BLaER1 treated with 17β-estradiol and CSF1 and Interleukin-3, amounts not matched to agents 10 nM and 100 nM (cell line): ENCODE data around the gene PRSS38.

Experiments used
- H3K27ac ChIP-seq, 11 experiments: shearing (Covaris generic); formaldehyde crosslinking; 2 replicates each; pipeline ENCODE4 v1.8.1; 2022
- H3K27me3 ChIP-seq, 11 experiments: shearing (Covaris generic); formaldehyde crosslinking; 2 replicates each; pipeline ENCODE4 v1.8.1; 2022
- H3K36me3 ChIP-seq, 11 experiments: shearing (Covaris generic); formaldehyde crosslinking; 2 replicates each; pipeline ENCODE4 v1.8.1; 2022
- H3K4me1 ChIP-seq, 10 experiments: shearing (Covaris generic); formaldehyde crosslinking; 2 replicates each; pipeline ENCODE4 v1.8.1; 2022
- H3K4me2 ChIP-seq, 11 experiments: shearing (Covaris generic); formaldehyde crosslinking; 2 replicates each; pipeline ENCODE4 v1.8.1; 2022
- H3K4me3 ChIP-seq, 10 experiments: shearing (Covaris generic); formaldehyde crosslinking; 2 replicates each; pipeline ENCODE4 v1.8.1; 2022
- H3K9ac ChIP-seq, 11 experiments: shearing (Covaris generic); formaldehyde crosslinking; 2 replicates each; pipeline ENCODE4 v1.8.1; 2022
- H3K9me3 ChIP-seq, 11 experiments: shearing (Covaris generic); formaldehyde crosslinking; replicated peaks in 1 of 11; 2 replicates each; pipeline ENCODE4 v1.8.1; 2022
- H4K20me1 ChIP-seq, 11 experiments: shearing (Covaris generic); formaldehyde crosslinking; 2 replicates each; pipeline ENCODE4 v1.8.1; 2022
- Cebpa-rat ChIP-seq, 11 experiments: shearing (Covaris generic); IDR thresholded peaks; 2 replicates each; pipeline ENCODE4 v1.8.1; 2022

Gene PRSS38

GRCh38 chr1:227789084-227790033 is 26.1 kb upstream of the PRSS38 start:
- Histone ChIP-seq H3K4me3 (peak overlapping the region in 9 of 10 experiments; percentile 65 to 78 (median 73); a peak in 19 of 20 replicates), H3K9me3 (no peaks in the 10 kb centered on the region), H3K4me2 (peak overlapping the region; percentile 79 to 99 (median 97)), H3K36me3 (no peaks in the 10 kb centered on the region), H3K9ac (peak overlapping the region in 5 of 11 experiments; percentile 67 to 78 (median 71); a peak in 11 of 22 replicates), H3K4me1 (peaks cover 9 to 21% (median 17%) of the 10 kb centered on the region in 10 experiments; a peak in 19 of 20 replicates), H3K27ac (no peak overlapping the region), H4K20me1 (peaks cover 0 to 33% (median 15%) of the 10 kb centered on the region in 11 experiments; a peak in 15 of 22 replicates), H3K27me3 (peaks cover 17 to 26% (median 21%) of the 10 kb centered on the region in 11 experiments)
- TF ChIP-seq Cebpa-rat (IDR thresholded peaks at IDR 0.05), result no peak

GRCh38 chr1:227790034-227790400 is 25.5 kb upstream of the PRSS38 start:
- Histone ChIP-seq H4K20me1 (peaks cover 0 to 33% (median 15%) of the 10 kb centered on the region in 11 experiments; a peak in 15 of 22 replicates), H3K4me3 (no peak overlapping the region), H3K4me1 (peaks cover 9 to 27% (median 17%) of the 10 kb centered on the region in 10 experiments; a peak in 19 of 20 replicates), H3K27ac (no peak overlapping the region), H3K4me2 (no peak overlapping the region), H3K9ac (no peak overlapping the region), H3K9me3 (no peaks in the 10 kb centered on the region), H3K36me3 (no peaks in the 10 kb centered on the region), H3K27me3 (peaks cover 17 to 26% (median 21%) of the 10 kb centered on the region in 11 experiments)
- TF ChIP-seq Cebpa-rat (IDR thresholded peaks at IDR 0.05), result no peak

- Histone ChIP-seq H3K36me3 (no peaks in the 10 kb centered on the region), H3K9me3 (no peaks in the 10 kb centered on the region), H3K27ac (no peak overlapping the region), H4K20me1 (peaks cover 0 to 31% (median 15%) of the 10 kb centered on the region in 11 experiments; a peak in 15 of 22 replicates), H3K4me1 (peaks cover 9 to 27% (median 17%) of the 10 kb centered on the region in 10 experiments; a peak in 19 of 20 replicates), H3K4me3 (no peak overlapping the region), H3K27me3 (peaks cover 17 to 22% (median 20%) of the 10 kb centered on the region in 11 experiments), H3K4me2 (no peak overlapping the region), H3K9ac (no peak overlapping the region)
- no peak for TF ChIP-seq Cebpa-rat (IDR thresholded peaks at IDR 0.05)
These were observed 24.6 kb upstream of the PRSS38 start for GRCh38 chr1:227790868-227791267.

- no peaks in the 10 kb centered on the region for H3K36me3 ChIP-seq
These were observed 23.9 kb upstream of the PRSS38 start for GRCh38 chr1:227791425-227792143.

GRCh38 chr1:227792216-227793078 is 23.0 kb upstream of the PRSS38 start:
- no peak overlapping the region for H3K9ac ChIP-seq
- peaks cover 2 to 18% (median 10%) of the 10 kb centered on the region in 10 experiments; a peak in 19 of 20 replicates for H3K4me1 ChIP-seq

More at GRCh38 chr1:227791425-227792143, 23.9 kb upstream of the PRSS38 start:
- no peak for TF ChIP-seq Cebpa-rat (IDR thresholded peaks at IDR 0.05)
- peaks cover 12 to 15% (median 12%) of the 10 kb centered on the region in 11 experiments for H3K27me3 ChIP-seq
- no peak overlapping the region for H3K4me2 ChIP-seq
- H3K4me3 ChIP-seq, result no peak overlapping the region
- peaks cover 9 to 27% (median 17%) of the 10 kb centered on the region in 10 experiments; a peak in 19 of 20 replicates for H3K4me1 ChIP-seq
- H4K20me1 ChIP-seq, result peaks cover 0 to 23% (median 11%) of the 10 kb centered on the region in 11 experiments; a peak in 14 of 22 replicates
- H3K9me3 ChIP-seq, result no peaks in the 10 kb centered on the region
- no peak overlapping the region for H3K9ac ChIP-seq
- H3K27ac ChIP-seq, result no peak overlapping the region

GRCh38 chr1:227793079-227793947 is 22.2 kb upstream of the PRSS38 start:
- H3K27ac ChIP-seq, result no peak overlapping the region
- no peaks in the 10 kb centered on the region for H3K36me3 ChIP-seq
- H3K4me3 ChIP-seq, result no peak overlapping the region
- TF ChIP-seq Cebpa-rat (IDR thresholded peaks at IDR 0.05), result no peak
- H3K4me2 ChIP-seq, result no peak overlapping the region
- 0 out of 22 replicates have a peak, but pooled peaks cover 0 to 3% (median 0%) of the 10 kb centered on the region in 11 experiments for H3K27me3 ChIP-seq
- H4K20me1 ChIP-seq, result peaks cover 0 to 12% (median 0%) of the 10 kb centered on the region in 11 experiments; a peak in 2 of 22 replicates
- H3K9ac ChIP-seq, result no peak overlapping the region
- H3K9me3 ChIP-seq, result no peaks in the 10 kb centered on the region
- H3K4me1 ChIP-seq, result peaks cover 0 to 15% (median 7%) of the 10 kb centered on the region in 10 experiments; a peak in 10 of 20 replicates

More at GRCh38 chr1:227792216-227793078, 23.0 kb upstream of the PRSS38 start:
- Histone ChIP-seq H3K4me2 (no peak overlapping the region), H3K27ac (no peak overlapping the region), H3K9me3 (no peaks in the 10 kb centered on the region), H3K27me3 (peaks cover 3 to 7% (median 4%) of the 10 kb centered on the region in 11 experiments), H4K20me1 (peaks cover 0 to 15% (median 3%) of the 10 kb centered on the region in 11 experiments; a peak in 11 of 22 replicates), H3K4me3 (no peak overlapping the region), H3K36me3 (no peaks in the 10 kb centered on the region)
- no peak for TF ChIP-seq Cebpa-rat (IDR thresholded peaks at IDR 0.05)

- TF ChIP-seq Cebpa-rat (IDR thresholded peaks at IDR 0.05), result no peak
- no peak overlapping the region for H3K4me3 ChIP-seq
- H3K4me2 ChIP-seq, result peak overlapping the region in 2 of 11 experiments; percentile 11 to 13; a peak in 2 of 22 replicates
- H4K20me1 ChIP-seq, result peaks cover 0 to 12% (median 0%) of the 10 kb centered on the region in 11 experiments; a peak in 2 of 22 replicates
- H3K36me3 ChIP-seq, result no peaks in the 10 kb centered on the region
- H3K9me3 ChIP-seq, result no peaks in the 10 kb centered on the region
- H3K27ac ChIP-seq, result no peak overlapping the region
- no peaks in the 10 kb centered on the region for H3K27me3 ChIP-seq
- no peak overlapping the region for H3K9ac ChIP-seq
- H3K4me1 ChIP-seq, result peaks cover 0 to 7% (median 0%) of the 10 kb centered on the region in 10 experiments; a peak in 4 of 20 replicates
These were observed 21.3 kb upstream of the PRSS38 start for GRCh38 chr1:227793948-227794816.
